ENCODE data around the gene CEP57. TPM values are rescaled to one million over a fixed set of nuclear protein-coding genes. Genes with fewer than 3 reads are reported as not detected.

The CEP57 gene
- total and polyA plus RNA-seq, 2 donors (not counting 1 experiment from before 2014, with no cell fraction given), result 30.6 to 55.8 TPM

GRCh38 chr11:95800438-95800837 is 10.1 kb downstream of the CEP57 start:
- Histone ChIP-seq H2AFZ (ENCODE audit: low read length) (no peak overlapping the region), H3K36me3 (ENCODE audit: control insufficient read depth, insufficient read depth, low read length) (no peaks in the 10 kb centered on the region), H3K4me1 (ENCODE audit: control insufficient read depth, extremely low read depth, insufficient read depth, low read length) (no peaks in the 10 kb centered on the region), H3K9ac (ENCODE audit: insufficient read depth, low read length) (no peak overlapping the region), H3K27ac (ENCODE audit: insufficient read depth, low read length) (no peak overlapping the region), H3K9me3 (ENCODE audit: control insufficient read depth, insufficient read depth, low read depth, low read length) (no peaks in the 10 kb centered on the region), H3K27me3 (ENCODE audit: control insufficient read depth, insufficient read depth, low read length) (no peaks in the 10 kb centered on the region), H3K79me2 (ENCODE audit: control insufficient read depth, insufficient read depth, low read length) (peaks cover 4% of the 10 kb centered on the region), H4K20me1 (ENCODE audit: control insufficient read depth, extremely low read depth, insufficient read depth, low read length) (no peaks in the 10 kb centered on the region), H3K4me2 (ENCODE audit: extremely low read depth, insufficient read depth, low read length) (no peak overlapping the region), H3K4me3 (replicated peaks in 1 of 4; ENCODE audit: control extremely low read depth in 1 of 4, insufficient read depth in 1 of 4, low read depth in 3 of 4, low read length in 4 of 4) (no peak overlapping the region)
- no peak for TF ChIP-seq EZH2 (IDR thresholded peaks at IDR 0.05; ENCODE audit: low read length, missing control alignments)
- TF ChIP-seq, protein P1, sequence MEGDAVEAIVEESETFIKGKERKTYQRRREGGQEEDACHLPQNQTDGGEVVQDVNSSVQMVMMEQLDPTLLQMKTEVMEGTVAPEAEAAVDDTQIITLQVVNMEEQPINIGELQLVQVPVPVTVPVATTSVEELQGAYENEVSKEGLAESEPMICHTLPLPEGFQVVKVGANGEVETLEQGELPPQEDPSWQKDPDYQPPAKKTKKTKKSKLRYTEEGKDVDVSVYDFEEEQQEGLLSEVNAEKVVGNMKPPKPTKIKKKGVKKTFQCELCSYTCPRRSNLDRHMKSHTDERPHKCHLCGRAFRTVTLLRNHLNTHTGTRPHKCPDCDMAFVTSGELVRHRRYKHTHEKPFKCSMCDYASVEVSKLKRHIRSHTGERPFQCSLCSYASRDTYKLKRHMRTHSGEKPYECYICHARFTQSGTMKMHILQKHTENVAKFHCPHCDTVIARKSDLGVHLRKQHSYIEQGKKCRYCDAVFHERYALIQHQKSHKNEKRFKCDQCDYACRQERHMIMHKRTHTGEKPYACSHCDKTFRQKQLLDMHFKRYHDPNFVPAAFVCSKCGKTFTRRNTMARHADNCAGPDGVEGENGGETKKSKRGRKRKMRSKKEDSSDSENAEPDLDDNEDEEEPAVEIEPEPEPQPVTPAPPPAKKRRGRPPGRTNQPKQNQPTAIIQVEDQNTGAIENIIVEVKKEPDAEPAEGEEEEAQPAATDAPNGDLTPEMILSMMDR (conservative IDR thresholded peaks at IDR 0.05 in 1 of 2, IDR thresholded peaks at IDR 0.05 in 1 of 2; ENCODE audit: low read depth in 1 of 2, low read length in 2 of 2), result no peak
- no peak for DNase-seq (ENCODE audit: low read depth in 2 of 2)

DNA sequence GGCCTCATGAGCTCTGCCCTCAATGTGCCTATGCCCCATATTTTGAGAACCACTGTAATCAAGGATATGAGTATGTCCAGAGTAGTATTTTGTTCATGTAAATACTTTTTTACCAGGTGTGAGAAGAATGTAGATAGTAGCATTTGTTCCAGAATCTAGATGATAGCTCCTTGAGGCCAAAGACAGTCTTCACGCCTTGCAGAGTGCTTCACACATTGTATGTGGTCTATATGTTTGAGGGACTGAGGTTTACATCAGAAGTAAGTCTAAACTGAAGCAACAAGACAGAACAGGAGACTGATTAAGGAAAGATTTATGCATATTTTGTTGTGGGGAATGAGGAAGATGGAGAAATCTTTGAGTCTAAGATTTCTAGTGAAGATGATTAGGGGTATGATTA is 12.5 kb downstream of the CEP57 start:
- Histone ChIP-seq H3K9ac (ENCODE audit: insufficient read depth, low read length) (no peak overlapping the region), H3K4me3 (replicated peaks in 1 of 4; ENCODE audit: control extremely low read depth in 1 of 4, insufficient read depth in 1 of 4, low read depth in 3 of 4, low read length in 4 of 4) (no peak overlapping the region), H3K9me3 (ENCODE audit: control insufficient read depth, insufficient read depth, low read depth, low read length) (no peaks in the 10 kb centered on the region), H3K36me3 (ENCODE audit: control insufficient read depth, insufficient read depth, low read length) (peaks cover 3% of the 10 kb centered on the region), H3K4me1 (ENCODE audit: control insufficient read depth, extremely low read depth, insufficient read depth, low read length) (no peaks in the 10 kb centered on the region), H4K20me1 (ENCODE audit: control insufficient read depth, extremely low read depth, insufficient read depth, low read length) (no peaks in the 10 kb centered on the region), H3K27me3 (ENCODE audit: control insufficient read depth, insufficient read depth, low read length) (no peaks in the 10 kb centered on the region), H3K27ac (ENCODE audit: insufficient read depth, low read length) (no peak overlapping the region), H3K79me2 (ENCODE audit: control insufficient read depth, insufficient read depth, low read length) (no peaks in the 10 kb centered on the region), H2AFZ (ENCODE audit: low read length) (no peak overlapping the region), H3K4me2 (ENCODE audit: extremely low read depth, insufficient read depth, low read length) (no peak overlapping the region)
- no peak for DNase-seq (ENCODE audit: low read depth in 2 of 2)
- TF ChIP-seq EZH2 (IDR thresholded peaks at IDR 0.05; ENCODE audit: low read length, missing control alignments), result no peak
- TF ChIP-seq, protein P1 (conservative IDR thresholded peaks at IDR 0.05 in 1 of 2, IDR thresholded peaks at IDR 0.05 in 1 of 2; ENCODE audit: low read depth in 1 of 2, low read length in 2 of 2), result no peak

GRCh38 chr11:95803973-95804372 is 13.7 kb downstream of the CEP57 start:
- H3K36me3 ChIP-seq (ENCODE audit: control insufficient read depth, insufficient read depth, low read length), result peaks cover 3% of the 10 kb centered on the region
- no peaks in the 10 kb centered on the region for H3K9me3 ChIP-seq (ENCODE audit: control insufficient read depth, insufficient read depth, low read depth, low read length)
- TF ChIP-seq EZH2 (IDR thresholded peaks at IDR 0.05; ENCODE audit: low read length, missing control alignments), result no peak
- TF ChIP-seq, protein P1 (conservative IDR thresholded peaks at IDR 0.05 in 1 of 2, IDR thresholded peaks at IDR 0.05 in 1 of 2; ENCODE audit: low read depth in 1 of 2, low read length in 2 of 2), result no peak
- H3K4me2 ChIP-seq (ENCODE audit: extremely low read depth, insufficient read depth, low read length), result no peak overlapping the region
- no peak overlapping the region for H3K9ac ChIP-seq (ENCODE audit: insufficient read depth, low read length)
- H4K20me1 ChIP-seq (ENCODE audit: control insufficient read depth, extremely low read depth, insufficient read depth, low read length), result no peaks in the 10 kb centered on the region
- H3K79me2 ChIP-seq (ENCODE audit: control insufficient read depth, insufficient read depth, low read length), result no peaks in the 10 kb centered on the region
- H3K27me3 ChIP-seq (ENCODE audit: control insufficient read depth, insufficient read depth, low read length), result no peaks in the 10 kb centered on the region
- no peaks in the 10 kb centered on the region for H3K4me1 ChIP-seq (ENCODE audit: control insufficient read depth, extremely low read depth, insufficient read depth, low read length)
- no peak overlapping the region for H2AFZ ChIP-seq (ENCODE audit: low read length)
- H3K4me3 ChIP-seq (replicated peaks in 1 of 4; ENCODE audit: control extremely low read depth in 1 of 4, insufficient read depth in 1 of 4, low read depth in 3 of 4, low read length in 4 of 4), result no peak overlapping the region
- H3K27ac ChIP-seq (ENCODE audit: insufficient read depth, low read length), result no peak overlapping the region
- DNase-seq (ENCODE audit: low read depth in 2 of 2), result no peak

Data from fibroblast of lung (primary cell).